Measurements from ENCODE around the gene LPP. TPM values are rescaled to one million over a fixed set of nuclear protein-coding genes. Genes with fewer than 3 reads are reported as not detected.

The LPP gene
- total RNA-seq, 2 donors from 2014 or later, result 52.7 to 56.7 TPM

DNA sequence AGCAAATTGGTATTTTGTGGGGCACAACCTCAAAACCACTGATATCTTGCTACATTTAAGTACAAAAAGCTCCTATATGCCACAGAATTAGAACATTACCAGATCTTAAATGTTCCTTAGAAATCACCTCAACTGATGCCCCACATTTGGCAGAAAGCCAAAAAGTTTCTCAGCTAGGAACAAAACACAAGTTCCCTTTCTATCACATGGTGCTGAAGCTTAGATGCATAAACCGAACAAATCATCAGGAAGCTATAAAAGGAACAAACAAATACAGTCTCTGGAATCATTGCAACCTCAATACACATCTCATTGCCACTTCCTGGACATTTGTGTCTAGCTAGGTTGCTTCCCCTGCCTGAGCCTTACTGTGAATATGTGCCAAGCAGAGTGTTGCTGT is 492.6 kb downstream of the LPP start:
- peaks cover 15 to 27% of the 10 kb centered on the region in 2 donors for H3K4me1 Mint-ChIP-seq (ENCODE audit: low read depth in 2 of 2)
- no peaks in the 10 kb centered on the region for H3K36me3 Mint-ChIP-seq
- peak overlapping the region; percentile 6 to 66 for H3K27ac Mint-ChIP-seq
- no peak for DNase-seq (ENCODE audit: low spot score)
- H3K27me3 Mint-ChIP-seq, result no peaks in the 10 kb centered on the region
- ATAC-seq, result no peak
- H3K4me3 Mint-ChIP-seq, result no peak overlapping the region
- no peaks in the 10 kb centered on the region for H3K9me3 Mint-ChIP-seq

DNA sequence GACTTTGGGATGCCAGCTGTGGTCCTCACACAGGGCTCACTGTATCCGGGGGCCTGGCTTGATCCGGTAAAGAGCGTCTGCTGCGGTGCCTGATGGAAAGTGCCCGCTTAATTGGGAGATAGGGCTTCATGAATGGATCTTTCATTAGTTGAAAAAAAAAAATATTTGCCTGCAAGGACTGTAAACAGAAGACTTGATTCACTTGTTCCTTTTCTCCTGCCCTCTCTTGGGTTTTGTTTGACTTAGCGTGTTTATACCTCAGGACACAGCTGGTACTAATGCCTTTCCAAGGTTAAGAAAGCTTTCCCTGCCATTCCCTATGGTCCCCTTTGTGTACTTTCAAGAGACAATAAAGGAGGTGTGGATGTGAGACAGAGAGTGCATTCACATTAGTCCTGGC is 493.3 kb downstream of the LPP start:
- DNase-seq (ENCODE audit: low spot score) (no peak), ATAC-seq (no peak)
- Mint-ChIP-seq H3K4me3 (no peak overlapping the region), H3K9me3 (no peaks in the 10 kb centered on the region), H3K36me3 (no peaks in the 10 kb centered on the region), H3K4me1 (ENCODE audit: low read depth in 2 of 2) (peaks cover 15 to 27% of the 10 kb centered on the region in 2 donors), H3K27me3 (no peaks in the 10 kb centered on the region), H3K27ac (peak overlapping the region; percentile 6 to 66)

DNA sequence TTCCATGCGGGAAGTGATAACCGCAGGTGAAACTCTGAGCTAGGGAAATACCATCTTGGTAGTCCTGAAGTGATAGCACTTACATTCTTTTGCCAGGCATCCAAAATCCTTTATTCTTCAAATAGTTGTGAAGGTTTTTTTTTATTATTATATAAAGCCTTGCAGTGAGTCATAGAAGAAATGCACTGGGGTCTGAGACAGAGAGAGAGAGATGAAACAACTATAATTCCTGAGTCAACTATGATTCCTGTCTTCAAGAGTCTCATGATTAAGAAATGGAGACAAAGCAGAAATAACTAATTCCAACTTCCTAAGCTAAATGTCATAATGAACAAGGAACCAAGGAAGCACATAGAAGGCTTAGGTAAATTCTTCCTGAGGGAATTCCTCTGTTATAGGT is 495.6 kb downstream of the LPP start:
- Mint-ChIP-seq H3K4me1 (ENCODE audit: low read depth in 2 of 2) (peaks cover 21 to 25% of the 10 kb centered on the region in 2 donors), H3K27me3 (no peaks in the 10 kb centered on the region), H3K4me3 (no peak overlapping the region), H3K36me3 (no peaks in the 10 kb centered on the region), H3K9me3 (no peaks in the 10 kb centered on the region), H3K27ac (no peak overlapping the region)
- ATAC-seq (no peak), DNase-seq (ENCODE audit: low spot score) (no peak)

DNA sequence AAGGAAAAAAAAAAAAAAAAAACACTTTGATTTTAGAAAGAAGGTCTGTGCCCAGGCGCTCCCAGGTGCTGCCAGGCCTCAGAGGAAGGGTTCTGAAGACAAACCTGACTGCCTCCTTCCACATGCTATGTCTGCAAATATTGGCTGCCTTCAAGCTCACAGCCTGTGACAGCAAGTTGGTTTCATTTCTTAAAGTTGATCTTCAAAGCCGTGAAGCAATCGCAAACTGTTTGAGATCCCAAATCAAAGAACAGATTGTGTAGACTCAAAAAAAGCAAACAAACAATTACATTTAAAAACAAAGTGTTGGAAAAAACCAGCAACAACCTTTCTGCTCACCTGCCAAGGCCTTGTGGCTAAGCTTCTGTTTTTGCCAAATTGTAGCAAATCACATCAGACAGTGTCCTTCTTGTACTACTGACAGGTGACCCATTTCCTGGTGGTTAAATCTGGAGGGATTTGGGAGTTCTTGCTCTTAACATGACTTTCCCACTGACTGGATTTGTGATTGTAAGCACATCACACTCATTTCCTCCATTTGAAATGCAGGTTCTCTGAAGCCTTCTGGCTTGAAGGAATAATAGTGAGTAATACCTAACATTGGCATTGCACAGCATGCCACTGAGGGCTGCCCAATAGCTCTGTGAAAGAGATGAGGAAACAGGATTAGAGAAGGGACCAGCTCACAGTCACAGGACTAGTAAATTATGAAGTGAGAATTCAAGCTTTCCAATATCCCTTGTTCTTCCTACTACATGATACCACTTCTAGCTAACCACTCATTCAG is 502.4 kb downstream of the LPP start:
- ATAC-seq, result peak; percentile 61 to 62
- no peak for DNase-seq (ENCODE audit: low spot score)
- Mint-ChIP-seq H3K9me3 (no peaks in the 10 kb centered on the region), H3K36me3 (no peaks in the 10 kb centered on the region), H3K27me3 (no peaks in the 10 kb centered on the region), H3K4me3 (no peak overlapping the region), H3K4me1 (ENCODE audit: low read depth in 2 of 2) (peaks cover 10 to 25% of the 10 kb centered on the region in 2 donors), H3K27ac (no peak overlapping the region)

DNA sequence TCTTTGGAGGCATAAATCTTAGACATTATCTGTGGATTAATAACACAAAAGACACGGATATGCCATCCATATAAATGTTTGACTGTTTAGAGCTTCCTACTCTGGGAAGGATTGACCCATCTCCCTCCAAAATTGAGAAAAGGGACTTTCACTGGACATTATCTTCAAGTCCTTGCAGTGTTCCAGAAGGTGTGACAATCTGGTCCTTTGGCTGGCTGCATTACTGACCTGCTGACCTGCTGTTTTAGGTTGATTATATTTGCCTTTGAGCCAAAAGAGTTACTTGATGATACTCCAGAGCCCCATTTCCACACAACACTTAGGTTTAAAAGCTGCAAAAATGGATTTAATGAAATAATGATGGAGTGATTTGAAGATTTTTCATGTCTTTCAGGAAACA is 504.6 kb downstream of the LPP start:
- DNase-seq (ENCODE audit: low spot score) (no peak), ATAC-seq (no peak)
- H3K9me3 Mint-ChIP-seq, result no peaks in the 10 kb centered on the region
- H3K4me3 Mint-ChIP-seq, result no peak overlapping the region
- no peaks in the 10 kb centered on the region for H3K27me3 Mint-ChIP-seq
- H3K36me3 Mint-ChIP-seq, result no peaks in the 10 kb centered on the region
- H3K27ac Mint-ChIP-seq, result peak overlapping the region in 1 of 2 donors; percentile 32
- H3K4me1 Mint-ChIP-seq (ENCODE audit: low read depth in 2 of 2), result peaks cover 10 to 33% of the 10 kb centered on the region in 2 donors

DNA sequence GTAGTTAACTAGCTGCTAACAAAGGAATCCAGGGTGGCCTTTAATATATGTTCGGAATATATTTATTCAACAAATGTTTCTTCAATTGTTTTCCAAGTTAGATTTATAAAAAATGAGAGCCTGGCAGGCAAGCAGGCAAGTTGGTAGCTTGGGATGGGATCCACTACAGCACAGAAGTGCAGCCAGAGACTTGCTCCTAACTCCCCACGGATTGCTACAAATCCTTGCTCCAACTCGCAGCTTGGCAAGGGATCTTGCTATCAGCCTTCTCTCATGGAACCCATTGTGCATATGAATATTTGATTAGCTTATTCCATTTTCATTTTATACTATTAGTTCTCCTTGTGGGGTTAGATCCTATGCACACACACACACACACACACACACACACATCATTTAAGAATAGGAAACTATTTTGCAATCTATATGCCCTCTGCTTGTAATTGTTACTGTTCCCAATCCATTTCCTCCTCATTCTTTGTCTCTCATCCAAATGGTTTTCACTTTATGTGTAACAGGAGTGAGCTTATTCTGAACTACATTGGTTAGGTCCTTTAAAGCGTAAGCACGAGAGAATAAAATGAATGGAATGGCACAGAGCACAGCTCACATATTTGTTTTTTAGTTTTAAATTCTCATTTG is 505.6 kb downstream of the LPP start:
- DNase-seq (ENCODE audit: low spot score) (no peak), ATAC-seq (no peak)
- Mint-ChIP-seq H3K36me3 (no peaks in the 10 kb centered on the region), H3K27me3 (no peaks in the 10 kb centered on the region), H3K4me3 (no peak overlapping the region), H3K4me1 (ENCODE audit: low read depth in 2 of 2) (peaks cover 10 to 29% of the 10 kb centered on the region in 2 donors), H3K27ac (no peak overlapping the region), H3K9me3 (no peaks in the 10 kb centered on the region)

DNA sequence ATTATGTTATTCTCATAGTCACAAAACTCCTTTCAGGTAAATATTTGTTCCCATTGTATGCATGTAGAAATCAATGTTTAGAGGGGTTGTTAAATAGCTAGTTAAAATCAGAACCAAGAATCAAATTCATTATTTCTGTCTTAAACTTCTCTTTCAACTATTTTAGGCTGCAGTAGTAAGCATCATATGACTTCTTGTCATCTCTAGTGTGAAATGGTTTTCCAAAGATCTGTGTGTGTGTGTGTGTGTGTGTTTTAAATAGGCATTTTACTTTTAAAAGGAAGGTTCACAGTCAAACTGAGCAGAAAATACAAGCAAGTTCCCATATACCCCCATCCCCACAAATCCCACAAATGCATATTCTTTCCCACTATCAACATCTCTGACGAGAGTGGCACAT is 506.5 kb downstream of the LPP start:
- DNase-seq (ENCODE audit: low spot score) (no peak), ATAC-seq (no peak)
- Mint-ChIP-seq H3K36me3 (no peaks in the 10 kb centered on the region), H3K27ac (no peak overlapping the region), H3K9me3 (no peaks in the 10 kb centered on the region), H3K4me1 (ENCODE audit: low read depth in 2 of 2) (peaks cover 7 to 24% of the 10 kb centered on the region in 2 donors), H3K4me3 (no peak overlapping the region), H3K27me3 (no peaks in the 10 kb centered on the region)

DNA sequence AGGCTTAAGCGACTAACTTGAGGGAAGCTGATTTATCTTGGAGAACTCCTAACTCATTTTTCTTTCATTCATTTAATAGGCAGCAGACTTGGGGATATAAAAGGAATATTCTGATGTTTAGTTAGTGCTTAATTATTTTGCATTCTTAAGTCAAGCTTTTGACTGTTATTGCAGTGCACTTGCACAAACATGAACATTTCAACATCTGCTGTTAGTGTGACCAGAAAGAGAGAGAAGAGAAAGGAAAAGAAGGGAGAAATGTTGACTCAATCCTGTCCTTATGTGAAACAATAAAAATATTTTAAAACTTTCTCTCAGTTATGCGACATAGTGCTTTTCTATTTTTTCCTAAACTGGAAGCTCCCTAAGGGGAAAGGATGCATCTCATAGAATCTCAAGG is 507.8 kb downstream of the LPP start:
- Mint-ChIP-seq H3K27me3 (no peaks in the 10 kb centered on the region), H3K27ac (no peak overlapping the region), H3K4me3 (no peak overlapping the region), H3K9me3 (no peaks in the 10 kb centered on the region), H3K36me3 (no peaks in the 10 kb centered on the region), H3K4me1 (ENCODE audit: low read depth in 2 of 2) (peaks cover 7 to 20% of the 10 kb centered on the region in 2 donors)
- ATAC-seq (no peak), DNase-seq (ENCODE audit: low spot score) (no peak)

DNA sequence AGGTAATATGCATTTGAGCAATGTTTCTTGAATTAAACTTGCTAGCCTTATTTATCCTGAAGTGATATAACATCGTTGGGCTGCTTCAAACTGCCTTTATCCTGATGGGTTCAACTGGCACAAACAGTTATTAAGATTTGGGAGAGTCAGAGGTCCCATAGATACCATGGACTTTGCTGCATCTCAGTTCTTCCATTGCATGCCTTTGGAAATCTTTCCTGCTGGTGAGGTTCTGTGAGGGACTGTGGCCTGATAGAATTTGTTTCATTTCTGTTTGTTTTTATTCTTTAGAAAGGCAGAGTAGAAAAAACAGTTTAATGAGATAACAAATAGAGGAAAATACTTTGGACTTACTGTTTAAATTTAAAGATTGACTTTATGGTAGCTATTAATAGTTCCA is 508.3 kb downstream of the LPP start:
- H3K27me3 Mint-ChIP-seq, result no peaks in the 10 kb centered on the region
- H3K9me3 Mint-ChIP-seq, result no peaks in the 10 kb centered on the region
- DNase-seq (ENCODE audit: low spot score) (no peak), ATAC-seq (no peak)
- no peaks in the 10 kb centered on the region for H3K36me3 Mint-ChIP-seq
- no peak overlapping the region for H3K27ac Mint-ChIP-seq
- no peak overlapping the region for H3K4me3 Mint-ChIP-seq
- H3K4me1 Mint-ChIP-seq (ENCODE audit: low read depth in 2 of 2), result peaks cover 7 to 19% of the 10 kb centered on the region in 2 donors

DNA sequence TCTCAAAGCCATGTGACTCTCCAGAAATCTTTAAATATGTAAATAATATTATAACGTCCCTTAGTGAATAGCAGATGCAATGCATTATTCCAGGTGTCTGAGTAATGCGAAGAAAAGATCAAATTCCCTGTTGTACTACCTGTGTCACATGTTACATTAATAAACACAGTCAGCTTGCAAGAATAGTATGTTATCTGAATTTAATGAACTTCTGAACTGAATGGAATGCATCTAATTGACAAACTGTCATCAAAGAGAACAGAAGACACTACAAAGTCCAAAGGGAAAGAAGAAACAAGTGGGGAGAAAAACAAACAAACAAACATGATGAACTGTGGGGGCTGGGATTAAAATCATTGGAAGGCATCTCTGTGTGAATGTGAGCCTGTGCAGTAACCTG is 508.8 kb downstream of the LPP start:
- DNase-seq (ENCODE audit: low spot score), result no peak
- Mint-ChIP-seq H3K4me3 (no peak overlapping the region), H3K27ac (peak overlapping the region in 1 of 2 donors; percentile 8), H3K4me1 (ENCODE audit: low read depth in 2 of 2) (peaks cover 12 to 24% of the 10 kb centered on the region in 2 donors), H3K9me3 (no peaks in the 10 kb centered on the region), H3K27me3 (no peaks in the 10 kb centered on the region), H3K36me3 (no peaks in the 10 kb centered on the region)
- ATAC-seq, result no peak

DNA sequence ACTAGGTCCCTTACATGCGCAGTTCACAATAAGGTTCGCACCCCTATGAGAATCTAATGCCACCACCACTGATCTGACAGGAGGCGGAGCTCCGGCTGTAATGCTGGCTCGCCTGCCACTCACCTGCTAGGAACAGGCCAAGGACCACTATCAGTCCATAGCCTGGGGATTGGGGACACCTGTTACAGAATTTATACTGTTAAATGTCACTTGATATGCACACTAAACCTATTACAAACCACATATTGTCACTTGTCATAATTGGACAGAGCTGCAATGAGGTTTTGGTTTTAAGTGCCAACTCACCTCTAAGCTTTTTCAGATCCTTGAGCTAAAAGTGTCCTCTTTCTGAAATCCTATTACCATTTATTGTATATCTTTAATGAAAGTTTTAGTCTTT is 509.9 kb downstream of the LPP start:
- Mint-ChIP-seq H3K27me3 (no peaks in the 10 kb centered on the region), H3K4me3 (no peak overlapping the region), H3K9me3 (no peaks in the 10 kb centered on the region), H3K27ac (peak overlapping the region in 1 of 2 donors; percentile 22), H3K36me3 (peaks cover 2% of the 10 kb centered on the region), H3K4me1 (ENCODE audit: low read depth in 2 of 2) (peaks cover 13 to 21% of the 10 kb centered on the region in 2 donors)
- DNase-seq (ENCODE audit: low spot score) (no peak), ATAC-seq (no peak)

DNA sequence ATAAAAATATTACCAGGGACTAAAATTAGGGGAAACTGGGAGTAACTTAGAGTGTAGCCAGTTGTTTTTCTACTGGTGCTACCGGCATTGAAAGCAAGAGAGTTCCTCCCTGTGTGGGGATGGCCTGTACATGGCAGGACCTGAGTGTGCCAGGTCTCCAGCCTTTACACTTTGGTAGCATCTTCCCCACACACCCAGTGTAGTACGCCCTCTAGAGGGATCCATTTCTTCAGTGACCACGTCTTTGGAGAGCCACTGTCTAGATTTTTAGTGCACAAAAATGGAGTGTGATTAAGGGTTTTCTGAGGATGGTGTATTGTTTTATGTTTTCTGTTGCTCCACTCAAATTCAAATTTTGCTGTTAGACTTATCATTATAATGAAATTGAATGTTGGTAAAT is 510.8 kb downstream of the LPP start:
- Mint-ChIP-seq H3K4me1 (ENCODE audit: low read depth in 2 of 2) (peaks cover 13 to 21% of the 10 kb centered on the region in 2 donors), H3K9me3 (no peaks in the 10 kb centered on the region), H3K27ac (no peak overlapping the region), H3K36me3 (peaks cover 6% of the 10 kb centered on the region), H3K27me3 (no peaks in the 10 kb centered on the region), H3K4me3 (no peak overlapping the region)
- ATAC-seq, result no peak
- no peak for DNase-seq (ENCODE audit: low spot score)

DNA sequence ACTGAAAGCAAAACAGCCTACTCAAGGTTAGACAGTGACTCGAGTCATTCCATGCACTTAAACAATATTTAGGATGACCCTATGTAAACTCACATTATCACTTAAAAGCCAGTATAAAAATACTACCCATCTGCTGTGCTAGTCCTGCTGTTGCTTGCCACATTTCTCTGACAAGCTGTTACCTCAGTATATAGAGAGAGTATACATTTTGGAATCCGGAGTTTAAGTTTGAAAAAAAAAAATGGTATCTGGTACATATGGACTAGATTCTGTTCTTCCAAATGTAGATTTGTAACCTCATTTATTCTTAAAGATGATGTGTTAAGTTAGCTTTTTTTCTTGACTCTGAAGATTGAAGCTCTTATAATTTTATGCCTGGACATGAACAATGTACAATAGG is 514.0 kb downstream of the LPP start:
- H3K4me3 Mint-ChIP-seq, result no peak overlapping the region
- ATAC-seq, result no peak

DNA sequence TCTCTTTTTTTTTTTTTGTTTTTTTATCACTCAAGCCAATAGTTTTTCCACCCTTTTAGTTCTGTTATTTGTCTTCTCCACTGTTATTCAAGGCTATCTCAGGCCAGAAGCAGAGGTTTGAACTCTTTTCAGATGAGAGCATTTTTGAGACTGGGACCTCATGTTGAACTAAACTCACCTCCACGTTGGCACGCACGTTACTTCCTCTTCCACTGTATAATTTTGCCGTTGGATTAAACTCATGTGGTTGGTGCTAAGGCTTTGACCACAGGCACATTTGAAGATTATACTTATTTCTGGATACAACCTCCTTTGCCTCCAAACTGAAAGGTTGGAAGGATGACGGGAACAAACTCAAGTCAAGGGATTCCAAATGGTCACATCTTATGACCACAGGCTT is 516.5 kb downstream of the LPP start:
- DNase-seq (ENCODE audit: low spot score), result no peak
- peaks cover 30 to 41% of the 10 kb centered on the region in 2 donors for H3K4me1 Mint-ChIP-seq (ENCODE audit: low read depth in 2 of 2)
- H3K9me3 Mint-ChIP-seq, result peaks cover 2% of the 10 kb centered on the region
- H3K4me3 Mint-ChIP-seq, result no peak overlapping the region
- H3K27me3 Mint-ChIP-seq, result no peaks in the 10 kb centered on the region
- H3K27ac Mint-ChIP-seq, result no peak overlapping the region
- ATAC-seq, result no peak
- peaks cover 12% of the 10 kb centered on the region for H3K36me3 Mint-ChIP-seq

More for the DNA sequence above, 514.0 kb downstream of the LPP start:
- no peaks in the 10 kb centered on the region for H3K27me3 Mint-ChIP-seq
- peaks cover 25 to 27% of the 10 kb centered on the region in 2 donors for H3K4me1 Mint-ChIP-seq (ENCODE audit: low read depth in 2 of 2)
- no peak for DNase-seq (ENCODE audit: low spot score)
- peaks cover 12% of the 10 kb centered on the region for H3K36me3 Mint-ChIP-seq
- no peaks in the 10 kb centered on the region for H3K9me3 Mint-ChIP-seq
- H3K27ac Mint-ChIP-seq, result peak overlapping the region in 1 of 2 donors; percentile 34
